Keratinocyte (primary cell): ENCODE data around the gene MTHFD2L.

Experiments used
- EZH2 ChIP-seq: IDR thresholded peaks from one replicate; pipeline ENCODE4 v1.6.1; 2012; ENCODE audit warnings: inconsistent platforms, mild to moderate bottlenecking, low read length, moderate library complexity
- TF ChIP-seq, protein P1 (sequence below), 3 experiments: IDR thresholded peaks in 1 of 3; conservative IDR thresholded peaks in 1 of 3; optimal IDR thresholded peaks in 1 of 3; 2 replicates in 2 of 3; 3 replicates in 1 of 3; pipeline versions ENCODE3 to v1.5.1; 2011; ENCODE audit warnings: low read length in 3 of 3, mild to moderate bottlenecking in 3 of 3, moderate library complexity in 2 of 3, control low read depth in 1 of 3, inconsistent platforms in 1 of 3; ENCODE audit not compliant: insufficient read depth in 2 of 3; ENCODE audit errors: extremely low read depth in 1 of 3

DNA sequence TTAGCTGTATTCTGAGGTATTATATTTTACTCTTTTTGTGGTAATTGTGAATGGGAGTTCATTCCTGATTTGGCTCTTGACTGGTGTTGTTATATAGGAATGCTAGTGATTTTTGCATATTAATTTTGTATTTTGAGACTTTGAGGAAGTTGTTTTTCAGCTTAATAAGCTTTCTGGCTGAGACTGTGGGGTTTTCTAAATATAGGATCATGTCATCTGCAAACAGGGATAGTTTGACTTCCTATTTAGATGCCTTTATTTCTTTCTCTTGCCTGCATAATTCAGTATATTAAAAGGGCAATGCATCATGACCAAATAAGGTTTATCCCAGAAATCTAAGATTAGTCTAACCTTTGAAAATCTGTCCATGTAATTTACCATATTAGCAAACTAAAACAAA lies 105.6 kb downstream of the MTHFD2L start:
- TF ChIP-seq, protein P1, sequence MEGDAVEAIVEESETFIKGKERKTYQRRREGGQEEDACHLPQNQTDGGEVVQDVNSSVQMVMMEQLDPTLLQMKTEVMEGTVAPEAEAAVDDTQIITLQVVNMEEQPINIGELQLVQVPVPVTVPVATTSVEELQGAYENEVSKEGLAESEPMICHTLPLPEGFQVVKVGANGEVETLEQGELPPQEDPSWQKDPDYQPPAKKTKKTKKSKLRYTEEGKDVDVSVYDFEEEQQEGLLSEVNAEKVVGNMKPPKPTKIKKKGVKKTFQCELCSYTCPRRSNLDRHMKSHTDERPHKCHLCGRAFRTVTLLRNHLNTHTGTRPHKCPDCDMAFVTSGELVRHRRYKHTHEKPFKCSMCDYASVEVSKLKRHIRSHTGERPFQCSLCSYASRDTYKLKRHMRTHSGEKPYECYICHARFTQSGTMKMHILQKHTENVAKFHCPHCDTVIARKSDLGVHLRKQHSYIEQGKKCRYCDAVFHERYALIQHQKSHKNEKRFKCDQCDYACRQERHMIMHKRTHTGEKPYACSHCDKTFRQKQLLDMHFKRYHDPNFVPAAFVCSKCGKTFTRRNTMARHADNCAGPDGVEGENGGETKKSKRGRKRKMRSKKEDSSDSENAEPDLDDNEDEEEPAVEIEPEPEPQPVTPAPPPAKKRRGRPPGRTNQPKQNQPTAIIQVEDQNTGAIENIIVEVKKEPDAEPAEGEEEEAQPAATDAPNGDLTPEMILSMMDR (optimal IDR thresholded peaks at IDR 0.05 in 1 of 3, IDR thresholded peaks at IDR 0.05 in 1 of 3, conservative IDR thresholded peaks at IDR 0.05 in 1 of 3; ENCODE audit: extremely low read depth in 1 of 3, insufficient read depth in 2 of 3, low read length in 3 of 3), result no peak
- no peak for TF ChIP-seq EZH2
